Endothelial cell of umbilical vein (primary cell): ENCODE data around the gene ERCC8. TPM values are rescaled to one million over a fixed set of nuclear protein-coding genes. Genes with fewer than 3 reads are reported as not detected.

Source experiments
- BruUV-seq: library from RNA; stranded (reverse); fragments of 400-500 nt; replicated peaks from 2 replicates; lab custom pipeline; 2021; lab: Mats Ljungman, UMichigan
- CTCF ChIA-PET: fragments of 300-600, 350-600 bp; sonication (Branson Sonifier 250); formaldehyde crosslinking; loops from one replicate; lab custom pipeline; 2021; ENCODE audit warnings: antibody characterized with exemption, inconsistent platforms; lab: Charles Lee
- POLR2A ChIA-PET: fragments of 300-600, 350-600 bp; sonication (Branson Sonifier 250); formaldehyde crosslinking; loops from one replicate; lab custom pipeline; 2021; ENCODE audit warnings: antibody characterized with exemption, inconsistent platforms; lab: Charles Lee
- DNase-seq: peaks from one replicate; pipeline ENCODE4 v3.0.0-alpha.2; 2011; ENCODE audit warnings: low read depth, low spot score
- FAIRE-seq: peaks from 2 replicates; lab custom pipeline; 2011; peaks lifted over from hg19 to GRCh38; lab: Jason Lieb, UNC
- H2AFZ ChIP-seq: 2 replicates; pipeline ENCODE4 v1.6.0; 2012; ENCODE audit warnings: low read depth, low read length, control low read depth, inconsistent platforms
- H3K27ac ChIP-seq: 2 replicates; pipeline ENCODE4 v1.5.1; 2011; ENCODE audit warnings: low read depth, mild to moderate bottlenecking, control low read depth, low read length, moderate library complexity; ENCODE audit not compliant: insufficient read depth
- H3K27me3 ChIP-seq, 2 experiments: 2 replicates each; pipeline versions ENCODE4 v1.6.0 to v1.6.1; 2011; ENCODE audit warnings: low read length in 2 of 2, mixed read lengths in 1 of 2; ENCODE audit not compliant: control insufficient read depth in 2 of 2, insufficient read depth in 2 of 2
- H3K36me3 ChIP-seq, 2 experiments: 2 replicates in 1 of 2; 3 replicates in 1 of 2; pipeline ENCODE4 v1.5.1; 2011; ENCODE audit warnings: low read length in 2 of 2, mild to moderate bottlenecking in 1 of 2, moderate library complexity in 1 of 2; ENCODE audit not compliant: control insufficient read depth in 2 of 2, insufficient read depth in 2 of 2; ENCODE audit errors: extremely low read depth in 1 of 2
- H3K4me1 ChIP-seq: 3 replicates; pipeline ENCODE4 v1.5.1; 2011; ENCODE audit warnings: mild to moderate bottlenecking, low read length; ENCODE audit not compliant: control insufficient read depth, insufficient read depth; ENCODE audit errors: extremely low read depth
- H3K4me2 ChIP-seq: 2 replicates; pipeline ENCODE4 v1.6.1; 2011; ENCODE audit warnings: low read length, control low read depth, mixed read lengths; ENCODE audit not compliant: insufficient read depth
- H3K4me3 ChIP-seq, 3 experiments: fragments of 200-600 bp in 1 of 3; sonication (generic), shearing (Covaris generic) in 1 of 3; replicated peaks in 1 of 3; 2 replicates each; pipeline ENCODE4 v1.5.1; 2011 to 2016; ENCODE audit warnings: control low read depth in 3 of 3, low read length in 3 of 3, mild to moderate bottlenecking in 2 of 3, inconsistent platforms in 1 of 3, low read depth in 1 of 3, moderate library complexity in 1 of 3; ENCODE audit not compliant: insufficient read depth in 1 of 3
- H3K79me2 ChIP-seq: 2 replicates; pipeline ENCODE4 v1.6.0; 2012; ENCODE audit warnings: low read length, inconsistent platforms; ENCODE audit not compliant: control insufficient read depth, insufficient read depth
- H3K9ac ChIP-seq: replicated peaks from 2 replicates; pipeline ENCODE3; 2011; ENCODE audit warnings: low read length, control low read depth; ENCODE audit not compliant: insufficient read depth; ENCODE audit errors: extremely low read depth
- H3K9me1 ChIP-seq: replicated peaks from 3 replicates; pipeline ENCODE4 v1.6.0; 2011; ENCODE audit warnings: mild to moderate bottlenecking, low read length; ENCODE audit not compliant: control insufficient read depth, insufficient read depth; ENCODE audit errors: extremely low read depth
- H3K9me3 ChIP-seq: replicated peaks from 2 replicates; pipeline ENCODE4 v1.5.1; 2012; ENCODE audit warnings: low read length, inconsistent platforms; ENCODE audit not compliant: control insufficient read depth, insufficient read depth
- H4K20me1 ChIP-seq: replicated peaks from 2 replicates; pipeline ENCODE3; 2011; ENCODE audit warnings: mild to moderate bottlenecking, low read length; ENCODE audit not compliant: control insufficient read depth, insufficient read depth; ENCODE audit errors: extremely low read depth
- CTCF ChIP-seq, 2 donors: IDR thresholded peaks; 1 replicate in 1 of 2; 2 replicates in 1 of 2; pipeline ENCODE4 v1.5.1; 2011; ENCODE audit warnings: low read length in 2 of 2, mild to moderate bottlenecking in 2 of 2, moderate library complexity in 2 of 2, control low read depth in 1 of 2, inconsistent platforms in 1 of 2, low read depth in 1 of 2; ENCODE audit not compliant: insufficient read depth in 1 of 2; ENCODE audit errors: extremely low read depth in 1 of 2
- EZH2 ChIP-seq: IDR thresholded peaks from 2 replicates; pipeline ENCODE4 v1.6.1; 2012; ENCODE audit warnings: borderline replicate concordance, low read depth, mild to moderate bottlenecking, moderate library complexity, low read length, inconsistent platforms; ENCODE audit not compliant: severe bottlenecking
- FOS ChIP-seq: IDR thresholded peaks from 2 replicates; pipeline ENCODE4 v1.6.1; 2011; ENCODE audit warnings: mild to moderate bottlenecking, low read length, moderate library complexity, borderline replicate concordance; ENCODE audit not compliant: insufficient read depth
- GATA2 ChIP-seq: IDR thresholded peaks from 2 replicates; pipeline ENCODE4 v1.7.0; 2011; ENCODE audit warnings: low read depth, mild to moderate bottlenecking, moderate library complexity, mixed read lengths, low read length; ENCODE audit not compliant: insufficient read length, insufficient read depth
- JUN ChIP-seq: IDR thresholded peaks from 2 replicates; pipeline ENCODE4 v1.6.1; 2011; ENCODE audit warnings: borderline replicate concordance, low read depth; ENCODE audit not compliant: insufficient read length, insufficient read depth
- MAX ChIP-seq: IDR thresholded peaks from 2 replicates; pipeline ENCODE4 v1.6.1; 2011; ENCODE audit not compliant: insufficient read depth, insufficient read length
- MYC ChIP-seq: IDR thresholded peaks from one replicate; pipeline ENCODE4 v1.6.1; 2011; ENCODE audit warnings: mild to moderate bottlenecking, low read depth, low read length
- POLR2A ChIP-seq: IDR thresholded peaks from 2 replicates; pipeline ENCODE4 v1.6.1; 2012; ENCODE audit warnings: low read depth, mild to moderate bottlenecking, control low read depth, low read length
- POLR2AphosphoS5 ChIP-seq: IDR thresholded peaks from 2 replicates; pipeline ENCODE4 v1.6.1; 2012; ENCODE audit warnings: low read depth, mild to moderate bottlenecking, control low read depth, low read length, moderate library complexity; ENCODE audit not compliant: insufficient read depth
- dilution Hi-C: fragments of 300-500 bp; cut with MboI; formaldehyde crosslinking; loops from one replicate; pipeline ENCODE4 v1.15.0; 2019; ENCODE audit warnings: low sequenced_read_pairs; ENCODE audit not compliant: extremely low pct_ligation_motif_present
- intact Hi-C: fragments of 100-400 bp; cut with micrococcal nuclease; formaldehyde crosslinking; loops from one replicate; pipeline ENCODE4 v1.10.0; 2022
- polyA plus RNA-seq, 4 experiments: library from polyadenylated mRNA; depleted of rRNA in 3 of 4; stranded (reverse) in 3 of 4; unstranded in 1 of 4; fragments of >200 nt; gene quantifications; 2 replicates each; pipeline versions ENCODE4 v1.2.1 to v1.2.3, GENCODE V29; 2011 to 2012; ENCODE audit warnings: missing spikeins in 1 of 4
- total RNA-seq: library from RNA; stranded (reverse); gene quantifications from 2 replicates; pipeline ENCODE4 v1.2.3, GENCODE V29; 2021

The ERCC8 gene
- total and polyA plus RNA-seq, 2 donors (not counting 3 experiments of a cell fraction or from before 2014, with no cell fraction given): 10.4 to 11.8 TPM

- H3K4me2 ChIP-seq: no peak overlapping the region
- no peaks in the 10 kb centered on the region for H3K9me3 ChIP-seq
- TF ChIP-seq JUN (no peak), EZH2 (no peak), GATA2 (no peak), CTCF (IDR thresholded peaks at IDR 0.05; ENCODE audit: extremely low read depth in 1 of 2, insufficient read depth in 1 of 2, low read depth in 1 of 2, low read length in 2 of 2) (no peak), POLR2AphosphoS5 (no peak), FOS (no peak), MAX (no peak), POLR2A (no peak), MYC (no peak)
- no peak overlapping the region for H2AFZ ChIP-seq
- no peaks in the 10 kb centered on the region for H3K27me3 ChIP-seq
- H3K9me1 ChIP-seq: no peaks in the 10 kb centered on the region
- ChIA-PET POLR2A (no interaction called here), CTCF (interaction anchor here (1.6 kb wide), 1 partner anchor 15 kb away, joined by 3 read pairs; no protein-coding TSS in a partner anchor)
- BruUV-seq: no TSS peak
- no peak for DNase-seq
- H3K4me1 ChIP-seq: no peaks in the 10 kb centered on the region
- H3K36me3 ChIP-seq: no peaks in the 10 kb centered on the region
- no peak overlapping the region for H3K4me3 ChIP-seq
- no peak for FAIRE-seq
- no peak overlapping the region for H3K9ac ChIP-seq
- intact Hi-C loops (no loop called here), dilution Hi-C loops (no loop called here)
- no peaks in the 10 kb centered on the region for H4K20me1 ChIP-seq
- no peaks in the 10 kb centered on the region for H3K79me2 ChIP-seq
- no peak overlapping the region for H3K27ac ChIP-seq
Observed at GRCh38 chr5:60886158-60886557, 58.7 kb downstream of the ERCC8 start.
